K562 (cell line): Measurements from ENCODE around the gene ZNF665. TPM values are rescaled to one million over a fixed set of nuclear protein-coding genes. Genes with fewer than 3 reads are reported as not detected.

Experiments
- ATAC-seq: fragments of 200-7000 bp; cut with Tn5 transposase; 3 replicates; pipeline ENCODE4 v1.9.1; 2020; ENCODE audit warnings: moderate library complexity
- Bru-seq: library from RNA; stranded (reverse); fragments of 400-500 nt; gene quantifications from one replicate; lab custom pipeline; 2021; lab: Mats Ljungman, UMichigan
- BruChase-seq, 2 experiments: library from RNA; stranded (reverse); fragments of 400-500 nt; gene quantifications; one replicate each; lab custom pipeline; 2021; lab: Mats Ljungman, UMichigan
- BruUV-seq: library from RNA; stranded (reverse); fragments of 400-500 nt; replicated peaks from 2 replicates; lab custom pipeline; 2021; lab: Mats Ljungman, UMichigan
- CTCF ChIA-PET: fragments of 300-600 bp; formaldehyde crosslinking; extraction: SDS; loops from one replicate; lab custom pipeline; 2021; ENCODE audit warnings: low intra/inter-chr PET ratio; lab: Yijun Ruan, JAX
- POLR2A ChIA-PET: fragments of 300-600, 350-650 bp; sonication (Branson Sonifier 250); formaldehyde crosslinking; extraction: SDS; loops from one replicate; lab custom pipeline; 2021; ENCODE audit warnings: antibody characterized with exemption, inconsistent platforms; lab: Yijun Ruan, JAX
- DNase-seq, 4 experiments: peaks; one replicate each; pipeline versions ENCODE4 v3.0.0 to v3.0.0-alpha.2; 2011 to 2018; ENCODE audit warnings: low spot score in 3 of 4, mixed read lengths in 3 of 4; ENCODE audit errors: extremely low read depth in 1 of 4
- FAIRE-seq: peaks from 2 replicates; lab custom pipeline; 2011; peaks lifted over from hg19 to GRCh38; lab: Jason Lieb, UNC
- H2AFZ ChIP-seq: 2 replicates; pipeline ENCODE4 v1.6.0; 2011; ENCODE audit warnings: low read depth, low read length, control low read depth, inconsistent platforms
- H3K27ac ChIP-seq: fragments of 200-600 bp; 3 replicates; pipeline ENCODE4 v1.8.0; 2011; ENCODE audit warnings: low read depth, mild to moderate bottlenecking, control low read depth, inconsistent platforms, low read length, moderate library complexity, mixed read lengths; ENCODE audit errors: extremely low read depth
- H3K27me3 ChIP-seq, 2 experiments: fragments of 300-600 bp in 1 of 2; 2 replicates in 1 of 2; 3 replicates in 1 of 2; pipeline versions ENCODE4 v1.6.0 to v1.8.0; 2011; ENCODE audit warnings: inconsistent platforms in 2 of 2, low read length in 2 of 2, mild to moderate bottlenecking in 1 of 2, mixed read lengths in 1 of 2, moderate library complexity in 1 of 2; ENCODE audit not compliant: control insufficient read depth in 2 of 2, insufficient read depth in 2 of 2
- H3K36me3 ChIP-seq: fragments of 300-600 bp; 3 replicates; pipeline ENCODE4 v1.8.0; 2011; ENCODE audit warnings: mild to moderate bottlenecking, low read length, inconsistent platforms; ENCODE audit not compliant: control insufficient read depth, insufficient read depth
- H3K4me1 ChIP-seq, 2 experiments: fragments of 200-600 bp in 1 of 2; replicated peaks in 1 of 2; 2 replicates in 1 of 2; 3 replicates in 1 of 2; pipeline versions ENCODE4 v1.5.1 to v1.8.0; 2011; ENCODE audit warnings: inconsistent platforms in 2 of 2, low read length in 2 of 2, mild to moderate bottlenecking in 1 of 2, mixed read lengths in 1 of 2, moderate library complexity in 1 of 2; ENCODE audit not compliant: control insufficient read depth in 2 of 2, insufficient read depth in 2 of 2
- H3K4me2 ChIP-seq: 2 replicates; pipeline ENCODE4 v1.6.1; 2011; ENCODE audit warnings: low read length, control low read depth, inconsistent platforms, mixed read lengths; ENCODE audit not compliant: insufficient read depth
- H3K4me3 ChIP-seq: fragments of 200-600 bp; sonication (generic), shearing (Covaris generic); 2 replicates; pipeline ENCODE4 v1.5.1; 2016; ENCODE audit warnings: control low read depth, inconsistent platforms
- H3K79me2 ChIP-seq: fragments of 200-600 bp; 3 replicates; pipeline ENCODE4 v1.8.0; 2011; ENCODE audit warnings: low read length, inconsistent platforms; ENCODE audit not compliant: control insufficient read depth, insufficient read depth
- H3K9ac ChIP-seq, 2 experiments: 2 replicates each; pipeline versions ENCODE4 v1.6.0 to v1.6.1; 2011; ENCODE audit warnings: low read depth in 2 of 2, low read length in 2 of 2, control low read depth in 1 of 2, inconsistent platforms in 1 of 2, mild to moderate bottlenecking in 1 of 2, mixed read lengths in 1 of 2; ENCODE audit not compliant: insufficient read depth in 1 of 2
- H3K9me1 ChIP-seq: one replicate; pipeline ENCODE4 v1.6.0; 2011; ENCODE audit warnings: inconsistent platforms, mild to moderate bottlenecking, low read length, moderate library complexity; ENCODE audit not compliant: control insufficient read depth, insufficient read depth
- H3K9me3 ChIP-seq: replicated peaks from 2 replicates; pipeline ENCODE4 v1.5.1; 2011; ENCODE audit warnings: low read depth, low read length, inconsistent platforms; ENCODE audit not compliant: control insufficient read depth, insufficient read depth
- H4K20me1 ChIP-seq: replicated peaks from 2 replicates; pipeline ENCODE4 v1.6.1; 2011; ENCODE audit warnings: low read length, inconsistent platforms, mixed read lengths; ENCODE audit not compliant: control insufficient read depth, insufficient read depth
- CHD4 ChIP-seq: fragments of 200-600 bp; sonication (generic); IDR thresholded peaks from 3 replicates; pipeline ENCODE4 v1.6.1; 2012; ENCODE audit warnings: low read depth, mild to moderate bottlenecking, mixed read lengths, low read length, inconsistent platforms; ENCODE audit not compliant: insufficient read depth, insufficient replicate concordance, poor library complexity, severe bottlenecking
- CUX1 ChIP-seq: fragments of 200-800 bp; sonication (Bioruptor generic); IDR thresholded peaks from 2 replicates; pipeline ENCODE4 v1.6.1; 2016; ENCODE audit warnings: missing genetic modification characterization, missing compliant biosample characterization
- EZH2 ChIP-seq: IDR thresholded peaks from 2 replicates; pipeline ENCODE4 v1.6.1; 2012; ENCODE audit warnings: low read depth, mild to moderate bottlenecking, inconsistent platforms, low read length, borderline replicate concordance
- GATAD2B ChIP-seq: fragments of 450-650 bp; IDR thresholded peaks from 2 replicates; pipeline ENCODE4 v1.6.1; 2017; ENCODE audit warnings: mild to moderate bottlenecking, borderline replicate concordance
- MECOM ChIP-seq: fragments of 250-450 bp; sonication (Bioruptor Pico); IDR thresholded peaks from 2 replicates; pipeline ENCODE4 v1.8.0; 2022; ENCODE audit warnings: inconsistent platforms
- NFATC3 ChIP-seq: fragments of 450-650 bp; IDR thresholded peaks from 2 replicates; pipeline ENCODE4 v1.6.1; 2017; ENCODE audit warnings: mild to moderate bottlenecking
- PHF20 ChIP-seq: fragments of 450-650 bp; IDR thresholded peaks from 2 replicates; pipeline ENCODE4 v1.6.1; 2018; ENCODE audit not compliant: partially characterized antibody
- PHF8 ChIP-seq: fragments of 200-600 bp; sonication (generic); IDR thresholded peaks from 2 replicates; pipeline ENCODE4 v1.6.1; 2012; ENCODE audit warnings: mixed run types, mild to moderate bottlenecking, inconsistent platforms, low read length, moderate library complexity, borderline replicate concordance
- POLR2A ChIP-seq: fragments of 450-650 bp; conservative IDR thresholded peaks from 2 replicates; pipeline ENCODE4 v1.6.1; 2016
- SMC3 ChIP-seq: conservative IDR thresholded peaks from 2 replicates; pipeline ENCODE4 v1.6.1; 2011; ENCODE audit warnings: low read depth, low read length, improper control_type of control experiment; ENCODE audit not compliant: insufficient read depth
- SUPT5H ChIP-seq: fragments of 450-650 bp; IDR thresholded peaks from 2 replicates; pipeline ENCODE4 v1.6.1; 2016
- U2AF1 ChIP-seq: fragments of 200-400 bp; formaldehyde crosslinking; optimal IDR thresholded peaks from 2 replicates; pipeline ENCODE3; 2017; ENCODE audit warnings: mild to moderate bottlenecking, low read depth, low read length, moderate library complexity
- WGBS: fragments of 100-300 bp; shearing (Covaris generic); methylation state at CpG from one replicate; pipeline ENCODE4 v1.1.6; 2016; ENCODE audit warnings: low coverage, mixed read lengths; ENCODE audit not compliant: insufficient coverage; ENCODE audit errors: missing lambda C conversion rate; 5-methylcytosine and 5-hydroxymethylcytosine counted together
- in situ Hi-C: fragments of 300-500 bp; cut with MboI; formaldehyde crosslinking; loops from 4 replicates; pipeline ENCODE4 v1.15.0; 2018; ENCODE audit warnings: inconsistent platforms, mixed read lengths
- intact Hi-C: fragments of 100-400 bp; cut with micrococcal nuclease; formaldehyde crosslinking; loops from 2 replicates; pipeline ENCODE4 v1.14.2; 2022
- long read RNA-seq, 3 experiments: library from polyadenylated mRNA in 2 of 3; library from RNA in 1 of 3; unstranded in 2 of 3; stranded (forward) in 1 of 3; transcript quantifications; one replicate each; pipeline ENCODE4 v2.0.0, GENCODE V29; 2019 to 2022
- polyA minus RNA-seq, 3 experiments: library from RNA; depleted of rRNA, polyadenylated mRNA; stranded (reverse); fragments of >200 nt; gene quantifications; 2 replicates each; pipeline ENCODE4 v1.2.3, GENCODE V29; 2011
- polyA plus RNA-seq, 8 experiments: library from polyadenylated mRNA; depleted of rRNA in 4 of 8; stranded (reverse) in 5 of 8; unstranded in 3 of 8; fragments of >200 nt; fragmentation: Nextera tagmentation in 2 of 8; fragmentation: Illumina TruSeq in 1 of 8; extraction: Ambion mirVana in 2 of 8; extraction: Trizol in 1 of 8; gene quantifications; 2 replicates each; pipeline versions ENCODE4 v1.2.1 to v1.2.3, GENCODE V29; 2011 to 2014; ENCODE audit warnings: inconsistent platforms in 1 of 8, missing spikeins in 1 of 8
- total RNA-seq, 7 experiments: library from RNA; depleted of rRNA in 6 of 7; stranded (reverse); fragments of >200 nt in 6 of 7; fragmentation: Illumina TruSeq in 2 of 7; extraction: Trizol in 2 of 7; gene quantifications; 2 replicates each; pipeline versions ENCODE4 v1.2.1 to v1.2.3, GENCODE V29; 2011 to 2021; ENCODE audit warnings: low replicate concordance in 1 of 7

ZNF665 gene
- 12.7 and 21.1 TPM in 2 replicates for total RNA-seq (2011; cell fraction: chromatin; rRNA removed; ENCODE audit: low replicate concordance)
- 6.8 and 9.5 TPM in 2 replicates for total RNA-seq (2011; cell fraction: nucleolus; rRNA removed)
- total RNA-seq (2011; cell fraction: nucleoplasm; rRNA removed) = 12.6 and 20.8 TPM in 2 replicates
- total RNA-seq (2014; rRNA removed) = 1.4 and 1.9 TPM in 2 replicates
- total RNA-seq (2014; rRNA removed; fragmentation: Illumina TruSeq; extraction: Trizol) = 4.3 and 4.9 TPM in 2 replicates
- total RNA-seq (2015; rRNA removed; fragmentation: Illumina TruSeq; extraction: Trizol) = 2.4 and 2.6 TPM in 2 replicates
- total RNA-seq (2021) = 1.9 and 2.2 TPM in 2 replicates
- polyA plus RNA-seq (2011; rRNA removed) = 5.3 and 7.6 TPM in 2 replicates
- 2.8 and 3.5 TPM in 2 replicates for polyA plus RNA-seq (2011; cell fraction: cytosol; rRNA removed)
- 3.7 and 5.7 TPM in 2 replicates for polyA plus RNA-seq (2011; cell fraction: nucleus; rRNA removed)
- polyA plus RNA-seq (2012) = 1.8 and 4.7 TPM in 2 replicates
- 4.3 and 6.2 TPM in 2 replicates for polyA plus RNA-seq (2014; fragmentation: Illumina TruSeq; extraction: Trizol)
- polyA plus RNA-seq (2014; fragmentation: Nextera tagmentation; extraction: Ambion mirVana) = 1 to 10 TPM; 2.8 to 3.6 TPM
- polyA plus RNA-seq (2014; rRNA removed) = 1.8 and 2.1 TPM in 2 replicates
- 3.7 and 4.5 TPM in 2 replicates for polyA minus RNA-seq (2011; rRNA and poly(A)+ RNA removed)
- 1.2 and 2.0 TPM in 2 replicates for polyA minus RNA-seq (2011; cell fraction: cytosol; rRNA and poly(A)+ RNA removed)
- polyA minus RNA-seq (2011; cell fraction: nucleus; rRNA and poly(A)+ RNA removed) = 1.9 and 2.6 TPM in 2 replicates
- Bru-seq, nascent RNA = percentile 53 among the genes with signal in this experiment
- percentile 49 among the genes with signal in this experiment for BruChase-seq, experiment 1, labeled RNA remaining after a 2-hour chase
- BruChase-seq, experiment 2, labeled RNA remaining after a 6-hour chase = percentile 50 among the genes with signal in this experiment
- long read RNA-seq, experiment 1, full-length matches to known transcripts = 2 of 4 reads
- long read RNA-seq, experiment 1, partial matches to known transcripts = 0 of 4 reads
- long read RNA-seq, experiment 1, other reads (novel, unspliced or antisense) = 2 of 4 reads
- long read RNA-seq, experiment 2, partial matches to known transcripts = 0 of 1 reads
- long read RNA-seq, experiment 2, other reads (novel, unspliced or antisense) = 1 of 1 reads
- long read RNA-seq, experiment 3 = 0 reads

- Histone ChIP-seq H3K27me3 (no peaks in the 10 kb centered on the region), H3K27ac (peak within 1 kb of the TSS; percentile 84), H3K9ac (peak within 1 kb of the TSS; percentile 83 to 91), H2AFZ (peak within 1 kb of the TSS; percentile 91), H3K79me2 (peaks cover 3% of the 10 kb centered on the region; the same call in 1 of the 3 replicates), H3K9me1 (no peaks in the 10 kb centered on the region), H3K4me1 (peaks cover 0 to 12% of the 10 kb centered on the region in 2 experiments; a peak in 3 of 5 replicates), H4K20me1 (no peaks in the 10 kb centered on the region), H3K9me3 (peaks cover 7% of the 10 kb centered on the region), H3K4me3 (peak within 1 kb of the TSS; percentile 58), H3K4me2 (peak within 1 kb of the TSS; percentile 75), H3K36me3 (peaks cover 11% of the 10 kb centered on the region; the same call in 2 of the 3 replicates)
- in situ Hi-C loops (loop anchor here (10.0 kb wide), 1 partner anchor 552 kb away; no protein-coding TSS in a partner anchor), intact Hi-C loops (no loop called here)
- ChIA-PET POLR2A (interaction anchor here (0.6 to 1.3 kb wide), 2 partner anchors 32 to 484 kb away, joined by 3 to 4 read pairs; no protein-coding TSS in a partner anchor), CTCF (no interaction called here)
- ATAC-seq = peak; percentile 95
- peak; percentile 84 for FAIRE-seq
- BruUV-seq = TSS peak; percentile 70
- peak; percentile 86 to 92 (median 87) for DNase-seq
- 9% methylated on average over 39 of the region's 53 CpGs for WGBS
- TF ChIP-seq NFATC3 (no peak), GATAD2B (no peak), CUX1 (CRISPR knock-in tag) (no peak), PHF20 (no peak), SMC3 (no peak), POLR2A (peak; percentile 75), PHF8 (peak; percentile 64), EZH2 (no peak), SUPT5H (peak; percentile 65), U2AF1 (no peak), MECOM (CRISPR knock-in tag) (no peak), CHD4 (no peak)
These were observed at the start of gene ZNF665 for GRCh38 chr19:53192771-53193534. ZNF665 (minus strand) TSS chr19:53193358; CDS start chr19:53182898, 10,460 bp downstream.
